Thyroid gland (tissue), 4 donors: ENCODE measurements around the gene ERFE. TPM values are rescaled to one million over a fixed set of nuclear protein-coding genes. Genes with fewer than 3 reads are reported as not detected.

ENCODE experiments used
- DNase-seq, 2 donors: peaks; one replicate each; pipeline ENCODE4 v3.0.0-alpha.2; 2019
- H3K27ac ChIP-seq, 3 donors: fragments of 200-600 bp; sonication (generic); 1 replicate in 2 of 3; 2 replicates in 1 of 3; pipeline ENCODE4 v1.5.1; 2016 to 2019; ENCODE audit warnings: mild to moderate bottlenecking in 1 of 3, moderate library complexity in 1 of 3
- H3K27me3 ChIP-seq: fragments of 200-600 bp; sonication (generic); one replicate; pipeline ENCODE4 v1.5.1; 2019
- H3K36me3 ChIP-seq, 2 donors: fragments of 200-600 bp; sonication (generic); one replicate each; pipeline ENCODE4 v1.5.1; 2016 to 2019
- H3K4me1 ChIP-seq, 2 donors: fragments of 200-600 bp; sonication (generic); one replicate each; pipeline ENCODE4 v1.5.1; 2017 to 2019
- H3K4me3 ChIP-seq, 3 donors: fragments of 200-600 bp; sonication (generic); replicated peaks in 1 of 3; 1 replicate in 2 of 3; 2 replicates in 1 of 3; pipeline ENCODE4 v1.5.1; 2016; ENCODE audit warnings: mild to moderate bottlenecking in 1 of 3
- H3K9me3 ChIP-seq: fragments of 200-600 bp; sonication (generic); one replicate; pipeline ENCODE4 v1.5.1; 2017
- POLR2A ChIP-seq, 2 donors: fragments of 450-650 bp; IDR thresholded peaks; one replicate each; pipeline ENCODE4 v1.6.1; 2017; ENCODE audit warnings: antibody characterized with exemption in 2 of 2, mild to moderate bottlenecking in 2 of 2, moderate library complexity in 1 of 2
- WGBS, 2 donors: methylation state at CpG; one replicate each; pipeline ENCODE4 v1.1.5; 2017; 5-methylcytosine and 5-hydroxymethylcytosine counted together
- intact Hi-C: fragments of 100-400 bp; cut with DNase I; formaldehyde crosslinking; loops from one replicate; pipeline ENCODE4 v1.15.1; 2023
- total RNA-seq, 4 donors: library from RNA; depleted of rRNA; stranded (reverse); fragments of >200 nt; gene quantifications; one replicate each; pipeline ENCODE4 v1.2.3, GENCODE V29; 2016
- TF ChIP-seq, protein P1 (sequence below), 6 experiments: fragments of 200-600 bp in 3 of 6; fragments of 450-650 bp in 3 of 6; sonication (generic) in 3 of 6; IDR thresholded peaks; one replicate each; pipeline ENCODE4 v1.5.1; 2016 to 2019; ENCODE audit warnings: antibody characterized with exemption in 6 of 6, mild to moderate bottlenecking in 2 of 6, inconsistent platforms in 1 of 6, moderate library complexity in 1 of 6

Gene ERFE
- total RNA-seq, 4 donors from 2014 or later, result 2.8 to 15.3 (median 5.8) TPM

GRCh38 chr2:238167344-238167715, 8.6 kb downstream of the ERFE start:
- no peak overlapping the region for H3K4me3 ChIP-seq
- intact Hi-C loops, result no loop called here
- H3K27me3 ChIP-seq, result no peaks in the 10 kb centered on the region
- no peak for DNase-seq
- H3K27ac ChIP-seq, result peak overlapping the region in 2 of 3 donors; percentile 29 to 78
- H3K36me3 ChIP-seq, result peaks cover 10 to 15% of the 10 kb centered on the region in 2 donors
- 90 to 91% methylated on average over 6 to 7 of the region's 7 CpGs for WGBS, 2 donors
- H3K4me1 ChIP-seq, result peaks cover 64 to 90% of the 10 kb centered on the region in 2 donors
- no peaks in the 10 kb centered on the region for H3K9me3 ChIP-seq
- no peak for TF ChIP-seq POLR2A (IDR thresholded peaks at IDR 0.05)
- TF ChIP-seq, protein P1, sequence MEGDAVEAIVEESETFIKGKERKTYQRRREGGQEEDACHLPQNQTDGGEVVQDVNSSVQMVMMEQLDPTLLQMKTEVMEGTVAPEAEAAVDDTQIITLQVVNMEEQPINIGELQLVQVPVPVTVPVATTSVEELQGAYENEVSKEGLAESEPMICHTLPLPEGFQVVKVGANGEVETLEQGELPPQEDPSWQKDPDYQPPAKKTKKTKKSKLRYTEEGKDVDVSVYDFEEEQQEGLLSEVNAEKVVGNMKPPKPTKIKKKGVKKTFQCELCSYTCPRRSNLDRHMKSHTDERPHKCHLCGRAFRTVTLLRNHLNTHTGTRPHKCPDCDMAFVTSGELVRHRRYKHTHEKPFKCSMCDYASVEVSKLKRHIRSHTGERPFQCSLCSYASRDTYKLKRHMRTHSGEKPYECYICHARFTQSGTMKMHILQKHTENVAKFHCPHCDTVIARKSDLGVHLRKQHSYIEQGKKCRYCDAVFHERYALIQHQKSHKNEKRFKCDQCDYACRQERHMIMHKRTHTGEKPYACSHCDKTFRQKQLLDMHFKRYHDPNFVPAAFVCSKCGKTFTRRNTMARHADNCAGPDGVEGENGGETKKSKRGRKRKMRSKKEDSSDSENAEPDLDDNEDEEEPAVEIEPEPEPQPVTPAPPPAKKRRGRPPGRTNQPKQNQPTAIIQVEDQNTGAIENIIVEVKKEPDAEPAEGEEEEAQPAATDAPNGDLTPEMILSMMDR (IDR thresholded peaks at IDR 0.05), result no peak

GRCh38 chr2:238167761-238168160, 9.0 kb downstream of the ERFE start:
- Histone ChIP-seq H3K4me3 (no peak overlapping the region), H3K4me1 (peaks cover 62 to 88% of the 10 kb centered on the region in 2 donors), H3K9me3 (no peaks in the 10 kb centered on the region), H3K27ac (peak overlapping the region in 2 of 3 donors; percentile 29 to 78), H3K36me3 (peaks cover 14 to 20% of the 10 kb centered on the region in 2 donors), H3K27me3 (no peaks in the 10 kb centered on the region)
- intact Hi-C loops, result no loop called here
- no peak for TF ChIP-seq POLR2A (IDR thresholded peaks at IDR 0.05)
- TF ChIP-seq, protein P1 (IDR thresholded peaks at IDR 0.05), result no peak
- 86 to 89% methylated on average over 6 to 8 of the region's 8 CpGs for WGBS, 2 donors
- no peak for DNase-seq

- Histone ChIP-seq H3K9me3 (no peaks in the 10 kb centered on the region), H3K4me1 (peaks cover 56 to 88% of the 10 kb centered on the region in 2 donors), H3K27me3 (no peaks in the 10 kb centered on the region), H3K36me3 (peaks cover 14 to 20% of the 10 kb centered on the region in 2 donors), H3K4me3 (no peak overlapping the region), H3K27ac (peak overlapping the region in 2 of 3 donors; percentile 29 to 78)
- whole genome bisulfite sequencing, 2 donors, result 93 to 94% methylated on average over 12 to 13 of the region's 13 CpGs
- DNase-seq, result no peak
- intact Hi-C loops, result no loop called here
- no peak for TF ChIP-seq POLR2A (IDR thresholded peaks at IDR 0.05)
- TF ChIP-seq, protein P1 (IDR thresholded peaks at IDR 0.05), result no peak
These were observed 9.7 kb downstream of the ERFE start for GRCh38 chr2:238168196-238169047.

DNA sequence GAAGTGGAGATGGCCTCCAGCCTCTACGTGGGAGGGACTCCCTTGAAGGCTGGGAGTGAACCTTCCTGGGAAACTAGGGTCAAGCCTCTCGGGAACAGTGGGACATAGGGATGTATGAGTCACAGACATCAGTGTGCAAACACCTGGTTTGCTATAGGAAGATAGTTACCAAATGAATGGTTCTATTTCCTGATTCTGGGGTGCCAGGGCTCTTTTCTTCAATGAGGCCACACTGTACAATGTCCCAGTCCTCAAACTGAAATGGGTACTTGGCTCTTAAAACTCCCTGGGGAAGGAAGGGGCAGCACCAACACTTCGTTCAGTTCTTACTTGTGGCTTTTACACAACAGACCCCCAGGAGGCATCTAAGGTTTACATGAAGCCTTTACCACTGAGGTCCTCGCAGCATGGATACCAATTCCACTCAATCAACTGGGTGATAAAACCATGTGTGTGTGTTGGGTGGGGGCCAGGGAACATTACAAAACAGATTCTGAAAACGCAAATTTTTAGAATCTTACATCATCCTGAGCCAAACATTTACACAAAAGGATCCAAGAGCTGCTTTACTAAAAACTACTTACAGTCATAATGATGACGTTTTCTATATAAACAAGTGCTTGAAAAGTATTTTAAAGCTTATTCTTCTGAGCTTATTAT, 10.4 kb downstream of the ERFE start:
- peaks cover 63 to 88% of the 10 kb centered on the region in 2 donors for H3K4me1 ChIP-seq
- intact Hi-C loops, result no loop called here
- TF ChIP-seq, protein P1 (IDR thresholded peaks at IDR 0.05), result no peak
- TF ChIP-seq POLR2A (IDR thresholded peaks at IDR 0.05), result no peak
- DNase-seq, result no peak
- H3K36me3 ChIP-seq, result peaks cover 14 to 20% of the 10 kb centered on the region in 2 donors
- no peaks in the 10 kb centered on the region for H3K9me3 ChIP-seq
- H3K27me3 ChIP-seq, result no peaks in the 10 kb centered on the region
- no peak overlapping the region for H3K4me3 ChIP-seq
- peak overlapping the region in 1 of 3 donors; percentile 78 for H3K27ac ChIP-seq
- WGBS, 2 donors, result 67 to 70% methylated on average over 6 of the region's 6 CpGs
